22Rv1 (cell line): ENCODE data around the gene RAPGEFL1.

Experiments
- CTCF ChIP-seq: fragments of 450-650 bp; IDR thresholded peaks from 2 replicates; pipeline ENCODE4 v1.5.1; 2017; ENCODE audit warnings: mild to moderate bottlenecking
- ZFX ChIP-seq: fragments of 450-650 bp; IDR thresholded peaks from 2 replicates; pipeline ENCODE4 v1.6.1; 2017; ENCODE audit warnings: antibody characterized with exemption, borderline replicate concordance

- TF ChIP-seq CTCF (no peak), ZFX (no peak)
Observed at GRCh38 chr17:40192961-40193360, 15.7 kb downstream of the RAPGEFL1 start.
